CD4-positive, alpha-beta T cell treated with Interferon alpha-2 for 1 hour (primary cell): ENCODE data around the gene CCDC171.
A peak's percentile ranks its signal among the peaks of the same experiment; 100 is the strongest.
"Not testable (repeated sequence)": the region's sequence is repeated elsewhere in the genome, so short reads cannot be mapped to it uniquely, and the experiment has no call there.

ENCODE experiments used
- DNase-seq, 2 donors: peaks; one replicate each; pipeline ENCODE4 v3.0.0-alpha.2; 2020 to 2022

CCDC171 gene

GRCh38 chr9:15570769-15571168, 17.9 kb downstream of the CCDC171 start:
- no peak for DNase-seq

DNA sequence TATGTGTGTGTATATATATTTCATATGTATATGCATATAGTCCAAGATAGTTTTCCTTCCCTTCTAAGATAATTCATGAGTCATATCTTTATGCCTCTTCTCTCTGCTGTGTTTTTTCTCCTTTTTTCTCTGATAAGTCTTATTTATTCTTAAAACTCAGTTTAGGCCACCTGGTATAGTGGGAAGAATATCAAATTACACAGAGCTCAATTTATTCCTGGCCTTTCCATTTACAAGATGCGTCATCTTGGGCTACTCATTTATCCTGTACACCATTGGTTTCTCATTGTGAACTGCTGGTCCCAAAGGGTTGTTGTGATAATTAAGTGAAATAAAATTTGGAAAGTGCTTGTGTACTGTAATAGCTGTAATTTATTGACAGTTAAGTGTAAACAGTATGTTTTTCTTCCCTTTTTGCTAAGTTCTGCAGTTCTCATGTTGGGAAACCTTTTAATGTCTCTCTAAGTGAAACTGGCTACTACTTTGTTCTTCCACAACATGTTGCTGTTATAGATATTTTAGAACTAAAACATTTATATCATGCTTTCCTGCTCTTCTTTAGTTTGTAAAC, 19.4 kb downstream of the CCDC171 start:
- no peak for DNase-seq

GRCh38 chr9:15576350-15577050, 23.7 kb downstream of the CCDC171 start:
- no peak for DNase-seq

DNA sequence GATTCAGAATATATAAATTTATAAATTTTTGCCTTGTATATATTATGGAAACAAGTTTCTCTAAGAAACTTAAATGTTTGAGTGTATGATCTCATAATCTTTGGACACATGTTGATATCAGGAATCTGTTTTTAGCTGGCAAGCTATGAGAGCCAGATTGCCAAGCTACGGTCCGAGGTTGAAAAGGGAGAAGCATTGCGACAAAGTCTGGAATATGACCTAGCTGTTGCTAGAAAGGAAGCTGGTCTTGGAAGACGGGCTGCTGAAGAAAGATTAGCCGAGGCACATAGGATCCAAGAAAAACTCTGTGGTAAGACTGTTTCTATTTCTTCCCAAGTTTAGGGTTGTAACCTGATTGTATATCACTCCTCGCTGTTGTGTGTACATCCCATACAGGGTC, 25.9 kb downstream of the CCDC171 start:
- no peak for DNase-seq

- DNase-seq: peak in 1 of 2 donors; percentile 3
Measured at GRCh38 chr9:15584379-15584778, 31.5 kb downstream of the CCDC171 start.

DNA sequence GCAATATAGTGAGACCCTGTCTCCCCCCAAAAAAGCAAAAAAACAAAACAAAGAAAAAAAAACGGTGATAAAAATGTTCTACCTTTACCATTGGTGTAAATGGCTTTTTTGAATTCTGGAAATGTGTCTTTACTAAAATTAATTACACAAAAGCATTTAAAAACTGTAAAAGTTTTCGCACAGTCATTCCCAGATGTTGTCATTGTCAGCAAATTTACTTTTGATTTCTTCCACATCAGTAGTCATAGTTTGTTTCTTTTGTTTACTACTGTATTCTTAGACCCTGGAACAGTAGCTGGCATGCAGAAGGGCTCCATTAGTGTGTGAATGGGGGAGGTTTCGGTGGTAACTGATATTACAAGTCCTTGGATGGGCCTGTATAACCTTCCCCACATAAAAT, 39.5 kb downstream of the CCDC171 start:
- no peak for DNase-seq

- not testable (repeated sequence) for DNase-seq
Measured at GRCh38 chr9:15592940-15593339, 40.1 kb downstream of the CCDC171 start.

GRCh38 chr9:15600666-15601330, 48.0 kb downstream of the CCDC171 start:
- DNase-seq: not testable (repeated sequence)

GRCh38 chr9:15606643-15607472, 54.0 kb downstream of the CCDC171 start:
- peak in 1 of 2 donors; percentile 74 for DNase-seq

DNA sequence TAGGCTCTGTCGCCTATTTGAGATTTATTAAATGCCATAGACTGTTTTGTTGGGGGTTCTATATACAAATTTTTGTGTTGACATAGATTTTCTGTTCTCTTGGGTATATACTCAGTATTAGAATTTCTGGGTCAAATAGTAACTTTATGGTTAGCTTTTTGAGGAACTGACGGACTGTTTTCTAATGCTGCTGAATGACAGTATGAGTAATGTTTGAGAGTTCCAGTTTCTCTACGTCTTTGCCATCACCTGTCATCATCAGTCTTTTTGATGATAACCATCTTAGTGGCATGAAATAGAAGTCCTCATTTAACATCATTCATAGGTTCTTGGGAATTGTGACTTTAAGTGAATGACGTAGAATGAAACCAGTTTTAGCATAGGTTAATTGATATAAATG, 60.1 kb downstream of the CCDC171 start:
- no peak for DNase-seq

GRCh38 chr9:15617782-15618181, 64.9 kb downstream of the CCDC171 start:
- DNase-seq: no peak

- DNase-seq: no peak
Measured at GRCh38 chr9:15618540-15619331, 65.9 kb downstream of the CCDC171 start.

- no peak for DNase-seq
Measured at GRCh38 chr9:15622318-15622971, 69.6 kb downstream of the CCDC171 start.

- no peak for DNase-seq
Measured at GRCh38 chr9:15635752-15636151, 82.9 kb downstream of the CCDC171 start.

GRCh38 chr9:15640121-15640520, 87.3 kb downstream of the CCDC171 start:
- no peak for DNase-seq

DNA sequence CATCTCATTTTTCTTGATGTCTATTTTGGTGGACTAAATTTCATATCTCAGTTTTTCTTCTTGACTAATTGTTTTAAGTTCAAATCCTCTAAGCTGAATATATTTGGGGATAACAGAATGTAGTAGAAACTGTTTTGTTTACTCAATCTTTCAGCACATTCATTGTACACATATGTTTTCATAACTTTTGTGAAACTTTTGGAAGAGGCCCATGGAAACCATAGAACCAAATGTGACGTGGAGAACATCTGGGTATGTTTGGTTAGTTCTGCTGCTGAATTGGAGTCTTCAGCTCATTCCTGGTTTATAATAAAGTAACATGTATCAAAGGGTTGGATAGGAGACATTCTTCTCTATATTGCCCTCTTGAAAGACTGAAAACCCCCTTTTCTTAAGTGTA, 88.4 kb downstream of the CCDC171 start:
- DNase-seq: no peak

GRCh38 chr9:15642369-15642962, 89.6 kb downstream of the CCDC171 start:
- peak in 1 of 2 donors; percentile 17 for DNase-seq

DNA sequence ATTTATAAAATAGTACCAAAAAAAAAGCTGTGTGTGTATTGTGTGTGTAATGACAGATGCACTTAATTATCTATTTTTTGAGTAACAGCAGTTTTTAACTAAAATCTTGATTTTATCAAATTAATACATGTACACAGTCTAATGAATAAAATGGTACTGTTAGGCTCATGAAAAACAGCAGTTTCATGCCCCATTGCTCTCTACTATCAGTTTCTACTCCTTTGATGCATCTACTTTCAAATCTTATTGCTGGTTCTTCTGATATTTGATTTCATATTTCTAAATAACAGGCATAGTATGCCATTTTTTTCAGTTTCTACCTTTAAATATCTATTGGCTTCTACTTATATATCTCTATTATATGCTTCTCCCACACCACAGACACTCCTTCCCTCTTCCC, 117.4 kb downstream of the CCDC171 start:
- no peak for DNase-seq

GRCh38 chr9:15670894-15671293, 118.1 kb downstream of the CCDC171 start:
- no peak for DNase-seq

- DNase-seq: no peak
Measured at GRCh38 chr9:15693701-15694100, 140.9 kb downstream of the CCDC171 start.

DNA sequence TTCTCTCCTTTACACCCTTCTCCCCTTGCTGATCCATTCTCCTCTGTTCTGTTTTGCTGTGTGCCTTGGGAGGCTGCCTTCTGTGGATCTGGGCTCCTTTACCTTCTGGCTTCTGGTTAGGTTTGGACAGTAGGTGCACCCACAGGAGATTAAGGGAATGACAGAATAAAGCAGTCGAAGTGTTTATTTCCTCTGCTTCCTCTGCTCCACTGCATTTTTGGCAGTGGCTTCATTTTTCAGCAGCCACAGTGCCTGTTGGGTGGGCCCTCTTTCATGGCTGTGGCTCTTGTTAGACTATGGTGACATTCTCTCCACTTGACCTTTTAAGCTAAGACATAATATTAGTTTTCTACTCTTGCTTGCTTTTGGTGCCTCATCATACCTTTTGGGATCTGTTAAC, 144.1 kb downstream of the CCDC171 start:
- no peak for DNase-seq

- DNase-seq: no peak
Measured at GRCh38 chr9:15697446-15697851, 144.6 kb downstream of the CCDC171 start.
